ENCODE measurements around the gene SLC9B1.
"Not testable (repeated sequence)": the region's sequence is repeated elsewhere in the genome, so short reads cannot be mapped to it uniquely, and the experiment has no call there.

The SLC9B1 gene

GRCh38 chr4:102881343-102881742 is 138.2 kb downstream of the SLC9B1 start:
- no peak for DNase-seq (ENCODE audit: low read depth in 3 of 3, low spot score in 1 of 3)

GRCh38 chr4:102878901-102879300 is 140.6 kb downstream of the SLC9B1 start:
- DNase-seq (ENCODE audit: low read depth in 3 of 3, low spot score in 1 of 3) = no peak

GRCh38 chr4:102878349-102878748 is 141.2 kb downstream of the SLC9B1 start:
- DNase-seq (ENCODE audit: low read depth in 3 of 3, low spot score in 1 of 3) = not testable (repeated sequence)

- not testable (repeated sequence) for DNase-seq (ENCODE audit: low read depth in 3 of 3, low spot score in 1 of 3)
Observed at GRCh38 chr4:102877477-102878106, 141.9 kb downstream of the SLC9B1 start.

GRCh38 chr4:102871772-102872171 is 147.7 kb downstream of the SLC9B1 start:
- no peak for DNase-seq (ENCODE audit: low read depth in 3 of 3, low spot score in 1 of 3)

GRCh38 chr4:102869569-102870197 is 149.8 kb downstream of the SLC9B1 start:
- peak in 1 of 3 donors; percentile 26 for DNase-seq (ENCODE audit: low read depth in 3 of 3, low spot score in 1 of 3)

- DNase-seq (ENCODE audit: low read depth in 3 of 3, low spot score in 1 of 3) = peak; percentile 69 to 79 (median 71)
Observed at GRCh38 chr4:102868781-102869568, 150.5 kb downstream of the SLC9B1 start, which contains the start of gene CISD2. TSS of gene CISD2 (plus strand) at chr4:102868992. CDS start at chr4:102869085, 93 bp downstream.

GRCh38 chr4:102868153-102868780 is 151.2 kb downstream of the SLC9B1 start:
- peak in 1 of 3 donors; percentile 13 for DNase-seq (ENCODE audit: low read depth in 3 of 3, low spot score in 1 of 3)

GRCh38 chr4:102867278-102868152 is 152.0 kb downstream of the SLC9B1 start:
- no peak for DNase-seq (ENCODE audit: low read depth in 3 of 3, low spot score in 1 of 3)

GRCh38 chr4:102865327-102865726 is 154.2 kb downstream of the SLC9B1 start:
- DNase-seq (ENCODE audit: low read depth in 3 of 3, low spot score in 1 of 3) = not testable (repeated sequence)

GRCh38 chr4:102862747-102863146 is 156.8 kb downstream of the SLC9B1 start:
- DNase-seq (ENCODE audit: low read depth in 3 of 3, low spot score in 1 of 3) = no peak

GRCh38 chr4:102862016-102862415 is 157.5 kb downstream of the SLC9B1 start:
- no peak for DNase-seq (ENCODE audit: low read depth in 3 of 3, low spot score in 1 of 3)

- no peak for DNase-seq (ENCODE audit: low read depth in 3 of 3, low spot score in 1 of 3)
Observed at GRCh38 chr4:102860611-102861324, 158.7 kb downstream of the SLC9B1 start.

- DNase-seq (ENCODE audit: low read depth in 3 of 3, low spot score in 1 of 3) = no peak
Observed at GRCh38 chr4:102858828-102859464, 160.6 kb downstream of the SLC9B1 start.

All from stimulated activated CD4-positive, alpha-beta T cell treated with anti-CD3 and anti-CD28 coated beads, TNF-alpha, amount 100 ng/mL, for 1 hour (primary cell).